Activated T-cell treated with anti-CD3 and anti-CD28 coated beads, Interleukin-2, amount 50 U/mL, for 72 hours (primary cell): Measurements from ENCODE around the gene SERINC5. TPM values are rescaled to one million over a fixed set of nuclear protein-coding genes. Genes with fewer than 3 reads are reported as not detected.
A peak's percentile ranks its signal among the peaks of the same experiment; 100 is the strongest.
"Not testable (repeated sequence)": the region's sequence is repeated elsewhere in the genome, so short reads cannot be mapped to it uniquely, and the experiment has no call there.

Source experiments
- ATAC-seq, 2 donors: fragments of 150-1000 bp; cut with Tn5 transposase; replicated peaks in 1 of 2; 2 replicates each; pipeline ENCODE4 v1.10.0; 2021; ENCODE audit warnings: moderate library complexity in 2 of 2, mild to moderate bottlenecking in 1 of 2
- DNase-seq, 2 donors: peaks; one replicate each; pipeline ENCODE4 v3.0.0; 2021 to 2022; ENCODE audit warnings: mixed read lengths in 1 of 2
- H3K27ac Mint-ChIP-seq: one replicate; pipeline ENCODE4 v1.8.0; 2022; ENCODE audit warnings: mild to moderate bottlenecking, moderate library complexity, mixed read lengths
- H3K27me3 Mint-ChIP-seq: one replicate; pipeline ENCODE4 v1.8.0; 2022; ENCODE audit warnings: low read depth, mixed read lengths
- H3K36me3 Mint-ChIP-seq, 2 donors: one replicate each; pipeline ENCODE4 v1.8.0; 2022; ENCODE audit warnings: mixed read lengths in 2 of 2, mild to moderate bottlenecking in 1 of 2; ENCODE audit not compliant: insufficient read depth in 2 of 2
- H3K4me1 Mint-ChIP-seq: one replicate; pipeline ENCODE4 v1.8.0; 2022; ENCODE audit warnings: low read depth, mixed read lengths
- H3K4me3 Mint-ChIP-seq, 2 donors: one replicate each; pipeline ENCODE4 v1.8.0; 2022; ENCODE audit warnings: mild to moderate bottlenecking in 2 of 2, mixed read lengths in 2 of 2, moderate library complexity in 2 of 2
- H3K9me3 Mint-ChIP-seq, 2 donors: one replicate each; pipeline ENCODE4 v1.8.0; 2022; ENCODE audit warnings: mixed read lengths in 2 of 2
- total RNA-seq, 2 donors: library from RNA; stranded (reverse); gene quantifications; one replicate each; pipeline ENCODE4 v1.2.3, GENCODE V29; 2022

SERINC5 gene
- total RNA-seq, 2 donors from 2014 or later, result 41.1 to 48.3 TPM

DNA sequence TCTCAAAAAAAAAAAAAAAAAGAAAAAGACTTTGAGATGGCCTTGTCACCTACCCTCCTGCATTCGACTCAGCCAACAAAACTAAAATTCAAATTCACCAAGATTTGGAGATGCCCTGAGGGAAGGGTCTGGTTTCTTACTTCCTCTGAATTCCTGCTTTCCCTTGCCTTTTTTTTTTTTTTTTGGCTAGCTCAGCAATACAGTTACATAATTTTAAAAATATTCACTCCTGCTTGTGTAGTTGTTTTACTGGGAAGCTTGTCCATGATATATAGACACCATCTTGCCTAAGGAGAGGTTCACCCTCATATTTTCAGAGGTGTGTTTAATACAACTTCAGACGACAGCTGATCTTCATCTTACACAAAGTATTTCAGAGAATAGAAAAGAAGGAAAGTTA is 21.3 kb upstream of the SERINC5 start:
- Mint-ChIP-seq H3K36me3 (no peaks in the 10 kb centered on the region), H3K4me1 (peaks cover 23% of the 10 kb centered on the region), H3K27ac (no peak overlapping the region), H3K9me3 (no peaks in the 10 kb centered on the region), H3K4me3 (no peak overlapping the region), H3K27me3 (no peaks in the 10 kb centered on the region)
- no peak for ATAC-seq
- DNase-seq, result no peak

GRCh38 chr5:80276186-80276585 is 20.3 kb upstream of the SERINC5 start:
- Mint-ChIP-seq H3K4me1 (peaks cover 23% of the 10 kb centered on the region), H3K4me3 (no peak overlapping the region), H3K27me3 (no peaks in the 10 kb centered on the region), H3K36me3 (no peaks in the 10 kb centered on the region), H3K27ac (peak overlapping the region; percentile 11), H3K9me3 (no peaks in the 10 kb centered on the region)
- no peak for DNase-seq
- ATAC-seq, result no peak

DNA sequence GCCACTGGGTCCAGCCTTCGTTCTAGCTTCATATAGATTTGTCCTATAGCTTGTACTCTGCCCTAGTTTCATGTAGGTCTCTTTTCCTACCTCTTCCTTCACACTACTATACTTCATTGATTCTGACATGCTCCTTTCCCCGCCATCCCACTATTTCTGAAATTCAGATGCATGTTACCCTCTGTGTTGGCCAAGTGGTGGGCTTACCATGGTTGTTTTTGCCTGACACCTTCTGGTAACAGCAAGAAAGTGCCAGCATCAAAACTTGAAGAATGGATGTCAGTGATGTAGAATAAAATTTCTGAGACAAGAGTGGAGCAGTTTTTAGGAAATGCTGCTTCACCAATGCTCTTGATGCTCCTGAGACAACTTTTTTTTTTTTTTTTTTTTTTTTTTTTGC is 19.5 kb upstream of the SERINC5 start:
- DNase-seq (peak in 1 of 2 donors; percentile 21), ATAC-seq (peak in 1 of 2 donors; percentile 47)
- no peaks in the 10 kb centered on the region for H3K27me3 Mint-ChIP-seq
- H3K27ac Mint-ChIP-seq, result no peak overlapping the region
- H3K4me1 Mint-ChIP-seq, result peaks cover 29% of the 10 kb centered on the region
- no peaks in the 10 kb centered on the region for H3K36me3 Mint-ChIP-seq
- no peaks in the 10 kb centered on the region for H3K9me3 Mint-ChIP-seq
- no peak overlapping the region for H3K4me3 Mint-ChIP-seq

DNA sequence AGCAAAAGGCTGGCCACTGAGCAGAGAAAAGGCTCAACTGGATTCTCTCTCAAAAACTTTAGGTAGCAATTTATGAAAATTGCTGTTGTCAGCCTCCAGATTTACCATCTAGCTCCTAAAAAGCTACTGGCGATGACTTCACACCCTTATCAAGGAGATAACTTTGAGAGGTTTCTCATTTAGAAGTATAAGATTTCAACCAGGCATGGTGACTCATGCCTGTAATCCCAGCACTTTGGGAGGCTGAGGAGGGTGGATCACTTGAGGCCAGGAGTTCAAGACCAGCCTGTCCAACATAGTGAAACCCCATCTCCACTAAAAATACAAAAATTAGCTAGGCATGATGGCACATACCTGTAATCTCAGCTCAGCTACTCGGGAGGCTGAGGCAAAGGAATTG is 14.7 kb upstream of the SERINC5 start:
- not testable (repeated sequence) for H3K36me3 Mint-ChIP-seq, H3K9me3 Mint-ChIP-seq, DNase-seq, H3K27me3 Mint-ChIP-seq
- H3K27ac Mint-ChIP-seq, result peak overlapping the region; percentile 93
- peaks cover 51% of the 10 kb centered on the region for H3K4me1 Mint-ChIP-seq
- H3K4me3 Mint-ChIP-seq, result peak overlapping the region; percentile 36 to 74
- ATAC-seq, result peak; percentile 56 to 59

- Mint-ChIP-seq H3K27me3 (no peaks in the 10 kb centered on the region), H3K27ac (peak overlapping the region; percentile 93), H3K36me3 (peaks cover 0 to 1% of the 10 kb centered on the region in 2 donors), H3K4me1 (peaks cover 52% of the 10 kb centered on the region), H3K4me3 (peak overlapping the region; percentile 36 to 74), H3K9me3 (no peaks in the 10 kb centered on the region)
- ATAC-seq, result peak; percentile 56 to 71
- DNase-seq, result peak; percentile 18 to 24
Observed at GRCh38 chr5:80269991-80270438, 14.2 kb upstream of the SERINC5 start.

GRCh38 chr5:80268916-80269315 is 13.1 kb upstream of the SERINC5 start:
- peaks cover 0 to 1% of the 10 kb centered on the region in 2 donors for H3K36me3 Mint-ChIP-seq
- peaks cover 57% of the 10 kb centered on the region for H3K4me1 Mint-ChIP-seq
- peak overlapping the region; percentile 36 to 77 for H3K4me3 Mint-ChIP-seq
- H3K27me3 Mint-ChIP-seq, result no peaks in the 10 kb centered on the region
- peak overlapping the region; percentile 95 for H3K27ac Mint-ChIP-seq
- ATAC-seq, result peak in 1 of 2 donors; percentile 21
- no peak for DNase-seq
- H3K9me3 Mint-ChIP-seq, result no peaks in the 10 kb centered on the region

DNA sequence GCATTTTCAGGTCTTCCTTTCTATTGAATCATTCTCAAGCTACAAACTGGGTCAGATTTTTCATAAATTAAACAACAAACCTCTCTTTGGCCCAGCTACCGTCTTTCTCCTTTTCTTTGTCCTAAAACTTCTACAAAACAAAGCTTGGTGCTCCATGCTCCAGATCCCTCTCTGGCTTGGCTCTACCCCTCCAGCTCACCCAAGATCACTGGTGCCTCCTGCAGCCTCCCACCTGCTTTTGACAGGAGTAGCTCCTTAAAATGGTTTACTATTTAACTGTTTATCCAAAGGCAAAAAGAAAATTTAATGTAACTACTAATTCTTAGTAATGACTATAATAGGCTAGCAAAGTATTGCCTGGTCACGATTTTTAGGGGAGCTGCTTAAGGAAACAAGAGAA is 10.7 kb upstream of the SERINC5 start:
- DNase-seq (no peak), ATAC-seq (no peak)
- Mint-ChIP-seq H3K36me3 (peaks cover 0 to 3% of the 10 kb centered on the region in 2 donors), H3K27ac (peak overlapping the region; percentile 3), H3K4me3 (no peak overlapping the region), H3K27me3 (no peaks in the 10 kb centered on the region), H3K9me3 (peaks cover 0 to 2% of the 10 kb centered on the region in 2 donors), H3K4me1 (peaks cover 48% of the 10 kb centered on the region)

GRCh38 chr5:80260461-80260860 is 4.6 kb upstream of the SERINC5 start:
- Mint-ChIP-seq H3K27ac (no peak overlapping the region), H3K36me3 (peaks cover 5% of the 10 kb centered on the region in 2 donors), H3K4me3 (no peak overlapping the region), H3K27me3 (no peaks in the 10 kb centered on the region), H3K9me3 (peaks cover 0 to 2% of the 10 kb centered on the region in 2 donors), H3K4me1 (peaks cover 30% of the 10 kb centered on the region)
- ATAC-seq, result no peak
- DNase-seq, result no peak

DNA sequence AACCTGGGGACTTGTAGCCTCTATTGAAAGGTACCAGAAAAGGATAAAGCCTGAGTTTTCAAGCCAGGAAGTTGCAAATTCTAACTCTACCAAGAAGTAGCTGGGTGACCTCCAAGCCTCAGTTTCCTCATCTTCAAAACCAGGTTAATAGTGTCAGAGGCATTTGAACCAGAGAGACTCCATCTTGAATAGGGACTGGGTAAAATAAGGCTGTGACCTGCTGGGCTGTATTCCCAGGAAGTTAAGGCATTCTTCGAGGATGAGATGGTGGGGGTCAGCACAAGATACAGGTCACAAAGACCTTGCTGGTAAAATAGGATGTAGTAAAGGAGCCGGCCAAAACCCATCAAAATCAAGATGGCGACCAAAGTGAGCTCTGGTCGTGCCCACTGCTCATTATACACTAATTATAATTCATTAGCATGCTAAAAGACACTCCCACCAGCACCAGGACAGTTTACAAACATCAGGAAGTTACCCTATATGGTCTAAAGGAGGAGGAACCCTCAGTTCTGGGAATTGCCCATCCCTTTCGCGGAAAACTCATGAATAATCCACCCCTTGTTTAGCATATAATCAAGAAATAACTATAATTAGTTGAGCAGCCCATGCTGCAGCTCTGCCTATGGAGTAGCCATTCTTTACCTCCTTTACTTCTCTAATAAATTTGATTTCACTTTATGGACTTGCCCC is 3.8 kb upstream of the SERINC5 start:
- no peak overlapping the region for H3K4me3 Mint-ChIP-seq

DNA sequence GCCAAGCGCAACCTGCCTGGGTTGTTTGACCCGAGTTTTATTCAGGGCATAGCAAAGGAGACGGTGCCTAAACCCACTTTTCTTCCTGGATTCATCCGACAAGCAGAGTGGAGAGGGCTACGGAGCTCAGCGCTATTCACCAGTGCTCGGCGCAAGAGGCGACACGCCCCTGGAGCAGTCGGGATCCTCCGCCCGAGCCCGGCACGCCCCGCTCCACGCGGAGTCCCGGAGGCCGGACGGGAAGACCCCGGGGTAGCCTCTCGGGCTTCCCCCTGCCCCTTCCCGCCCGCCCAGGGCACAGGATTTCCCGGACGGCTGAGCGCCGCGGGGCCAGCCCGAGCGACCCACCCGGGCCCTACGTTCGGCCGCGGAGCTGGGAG is 427 bp downstream of the SERINC5 start:
- H3K4me3 Mint-ChIP-seq, result peak overlapping the region; percentile 92 to 99
- H3K36me3 Mint-ChIP-seq, result peaks cover 12% of the 10 kb centered on the region in 2 donors
- H3K9me3 Mint-ChIP-seq, result no peaks in the 10 kb centered on the region
- DNase-seq (peak; percentile 63), ATAC-seq (peak; percentile 47)
- H3K27me3 Mint-ChIP-seq, result no peaks in the 10 kb centered on the region
- H3K27ac Mint-ChIP-seq, result peak overlapping the region; percentile 94
- peaks cover 62% of the 10 kb centered on the region for H3K4me1 Mint-ChIP-seq

More for the DNA sequence above, 3.8 kb upstream of the SERINC5 start:
- Mint-ChIP-seq H3K36me3 (peaks cover 8 to 9% of the 10 kb centered on the region in 2 donors), H3K4me1 (peaks cover 26% of the 10 kb centered on the region), H3K27me3 (no peaks in the 10 kb centered on the region), H3K27ac (no peak overlapping the region), H3K9me3 (peaks cover 0 to 2% of the 10 kb centered on the region in 2 donors)
- ATAC-seq (no peak), DNase-seq (no peak)

GRCh38 chr5:80254767-80255430 is 949 bp downstream of the SERINC5 start:
- peaks cover 67% of the 10 kb centered on the region for H3K4me1 Mint-ChIP-seq
- H3K4me3 Mint-ChIP-seq, result peak overlapping the region; percentile 88 to 92
- H3K27me3 Mint-ChIP-seq, result no peaks in the 10 kb centered on the region
- H3K9me3 Mint-ChIP-seq, result no peaks in the 10 kb centered on the region
- ATAC-seq (no peak), DNase-seq (peak; percentile 32 to 39)
- H3K36me3 Mint-ChIP-seq, result peaks cover 12 to 13% of the 10 kb centered on the region in 2 donors
- H3K27ac Mint-ChIP-seq, result peak overlapping the region; percentile 94

DNA sequence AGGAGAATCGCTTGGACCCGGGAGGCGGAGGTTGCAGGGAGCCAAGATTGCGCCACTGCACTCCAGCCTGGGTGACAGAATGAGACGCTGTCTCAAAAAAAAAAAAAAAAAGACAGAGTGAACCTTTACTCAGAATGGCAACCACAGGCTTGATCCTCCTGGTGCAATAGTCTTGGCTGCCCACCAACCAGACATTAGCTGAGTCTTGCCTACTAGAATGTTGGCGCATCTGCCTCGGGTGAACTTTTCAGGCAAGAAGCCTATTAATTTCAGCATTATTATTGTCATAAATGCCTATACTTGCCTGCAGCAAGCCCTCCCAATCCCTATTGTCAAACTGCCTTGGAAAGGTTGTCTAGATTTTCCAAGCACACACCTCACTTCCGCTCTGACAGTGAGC is 4.2 kb downstream of the SERINC5 start:
- peak overlapping the region; percentile 88 to 92 for H3K4me3 Mint-ChIP-seq
- no peaks in the 10 kb centered on the region for H3K27me3 Mint-ChIP-seq
- peaks cover 12 to 15% of the 10 kb centered on the region in 2 donors for H3K36me3 Mint-ChIP-seq
- no peak for ATAC-seq
- H3K4me1 Mint-ChIP-seq, result peaks cover 79% of the 10 kb centered on the region
- peak overlapping the region; percentile 73 for H3K27ac Mint-ChIP-seq
- no peak for DNase-seq
- H3K9me3 Mint-ChIP-seq, result no peaks in the 10 kb centered on the region

- ATAC-seq (no peak), DNase-seq (no peak)
- Mint-ChIP-seq H3K9me3 (no peaks in the 10 kb centered on the region), H3K27ac (peak overlapping the region; percentile 23), H3K4me3 (peak overlapping the region; percentile 2 to 15), H3K27me3 (no peaks in the 10 kb centered on the region), H3K4me1 (peaks cover 87% of the 10 kb centered on the region), H3K36me3 (peaks cover 8 to 11% of the 10 kb centered on the region in 2 donors)
Observed at GRCh38 chr5:80250801-80251200, 5.0 kb downstream of the SERINC5 start.
